NCI-H82 (cell line): ENCODE measurements around the gene POLE4.

ENCODE experiments used
- DNase-seq: peaks from one replicate; lab custom pipeline; 2025; lab: John Stamatoyannopoulos, UW

Gene POLE4

GRCh38 chr2:74958274-74959105, at the start of gene POLE4:
Gene POLE4, plus strand, starts transcription at chr2:74958643. Its CDS starts 37 bp downstream, at chr2:74958680.
- DNase-seq: peak; percentile 89

GRCh38 chr2:74908748-74909444, 49.5 kb upstream of the POLE4 start:
- DNase-seq: peak; percentile 30

GRCh38 chr2:74910245-74910644, 48.2 kb upstream of the POLE4 start:
- DNase-seq: no peak

- no peak for DNase-seq
Measured at GRCh38 chr2:74911061-74911460, 47.4 kb upstream of the POLE4 start.

- DNase-seq: no peak
Measured at GRCh38 chr2:74915743-74916142, 42.7 kb upstream of the POLE4 start.

GRCh38 chr2:74916394-74916793, 42.0 kb upstream of the POLE4 start:
- DNase-seq: no peak

- DNase-seq: no peak
Measured at GRCh38 chr2:74917702-74918619, 40.5 kb upstream of the POLE4 start.

GRCh38 chr2:74919827-74920226, 38.6 kb upstream of the POLE4 start:
- DNase-seq: peak; percentile 83

- DNase-seq: peak; percentile 36
Measured at GRCh38 chr2:74921236-74921736, 37.2 kb upstream of the POLE4 start.

GRCh38 chr2:74922592-74923227, 35.7 kb upstream of the POLE4 start:
- DNase-seq: no peak

- DNase-seq: no peak
Measured at GRCh38 chr2:74924463-74925265, 33.8 kb upstream of the POLE4 start.

- DNase-seq: no peak
Measured at GRCh38 chr2:74925361-74925786, 33.1 kb upstream of the POLE4 start.

GRCh38 chr2:74927621-74928020, 30.8 kb upstream of the POLE4 start:
- peak; percentile 15 for DNase-seq

GRCh38 chr2:74930811-74931486, 27.5 kb upstream of the POLE4 start:
- DNase-seq: no peak

GRCh38 chr2:74931940-74932339, 26.5 kb upstream of the POLE4 start:
- DNase-seq: no peak

GRCh38 chr2:74935975-74936391, 22.5 kb upstream of the POLE4 start:
- DNase-seq: peak; percentile 83

GRCh38 chr2:74937221-74937880, 21.1 kb upstream of the POLE4 start:
- no peak for DNase-seq

- no peak for DNase-seq
Measured at GRCh38 chr2:74938264-74938663, 20.2 kb upstream of the POLE4 start.
